ENCODE data around the gene LIFR. TPM values are rescaled to one million over a fixed set of nuclear protein-coding genes. Genes with fewer than 3 reads are reported as not detected.

The LIFR gene
- total and polyA plus RNA-seq, 2 of the 4 experiments (the other 2 are of a cell fraction) = 1.9 to 10.4 TPM

DNA sequence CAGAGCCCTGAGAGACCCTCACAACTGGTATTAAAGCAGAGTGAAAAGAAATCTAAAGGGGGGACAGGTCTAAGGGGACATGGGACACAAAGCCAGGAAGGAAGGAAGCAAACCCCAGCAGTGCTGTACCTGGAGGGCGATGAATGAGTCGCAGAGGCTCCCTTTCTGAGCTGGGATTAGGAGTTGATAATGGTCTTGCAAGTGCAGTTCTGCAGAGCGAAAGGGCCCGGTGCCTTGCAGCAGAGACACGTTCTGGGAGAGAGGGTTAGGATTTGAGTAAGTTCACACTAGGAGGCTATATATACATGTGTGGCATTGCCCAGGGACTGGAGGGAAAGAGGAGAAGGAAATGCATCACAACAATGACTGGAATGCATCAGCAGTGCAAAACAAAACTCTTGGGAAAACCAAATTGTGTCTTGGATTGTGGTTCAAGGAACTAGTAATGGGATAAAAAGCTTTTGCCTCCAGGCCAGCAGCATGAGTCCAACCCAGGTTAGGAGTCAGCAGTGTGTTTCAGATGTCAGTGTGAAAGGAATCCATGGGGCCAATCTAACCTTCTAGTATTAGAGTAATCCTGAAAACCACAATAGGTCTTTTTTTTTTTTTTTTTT lies 38.8 kb upstream of the LIFR start:
- no peak overlapping the region for H3K4me3 ChIP-seq (ENCODE audit: insufficient read depth, low read depth, low read length)
- H3K9me3 ChIP-seq (ENCODE audit: control insufficient read depth, insufficient read depth, low read length) = no peaks in the 10 kb centered on the region
- H3K4me1 ChIP-seq (ENCODE audit: control insufficient read depth, insufficient read depth, low read length) = peaks cover 14% of the 10 kb centered on the region
- WGBS, 2 experiments (ENCODE audit: extremely low coverage in 2 of 2, insufficient read length in 1 of 2) = 60% methylated on average over 2 of the region's 5 CpGs; no CpG with 5 or more reads in 1 of the 2 experiments
- H3K56ac ChIP-seq (ENCODE audit: extremely low read depth, insufficient read depth, low read length) = no peak overlapping the region
- H2BK5ac ChIP-seq (ENCODE audit: low read depth, low read length, poor library complexity, severe bottlenecking) = no peak overlapping the region
- no peak overlapping the region; the same call in 1 of the 2 replicates for H2BK120ac ChIP-seq (ENCODE audit: low read depth, low read length)
- ChIA-PET POLR2A (ENCODE audit: unreplicated experiment) (no interaction called here), CTCF (interaction anchor here (0.6 to 0.9 kb wide), 3 partner anchors 10 to 325 kb away, joined by 3 to 4 read pairs (median 3); no protein-coding TSS in a partner anchor)
- intact Hi-C loops (cut with micrococcal nuclease) = no loop called here
- H3K36me3 ChIP-seq (ENCODE audit: control insufficient read depth, insufficient read depth, low read length) = no peaks in the 10 kb centered on the region
- dilution Hi-C loops (cut with HindIII; ENCODE audit: low sequenced_read_pairs, unreplicated experiment) = no loop called here
- H3K79me1 ChIP-seq (ENCODE audit: low read depth in 1 of 2, low read length in 2 of 2) = no peaks in the 10 kb centered on the region
- peaks cover 14% of the 10 kb centered on the region for H3K9me1 ChIP-seq (ENCODE audit: insufficient read depth, low read length)
- H2AK9ac ChIP-seq (replicated peaks; ENCODE audit: low read depth, low read length, poor library complexity) = no peak overlapping the region
- H4K91ac ChIP-seq (ENCODE audit: insufficient read depth, low read depth, low read length) = 0 out of 2 replicates have a peak overlapping the region, but pooled peaks have one; percentile 20
- H3K4me2 ChIP-seq (ENCODE audit: low read depth, low read length) = no peak overlapping the region
- H4K8ac ChIP-seq (ENCODE audit: low read depth in 2 of 2, low read length in 2 of 2) = no peak overlapping the region
- in situ Hi-C loops (cut with MboI; ENCODE audit: low sequenced_read_pairs) = no loop called here
- no peak overlapping the region for H2AK5ac ChIP-seq (ENCODE audit: low read depth, low read length)
- H3K27me3 ChIP-seq (ENCODE audit: control insufficient read depth, insufficient read depth, low read length) = peaks cover 2% of the 10 kb centered on the region; the same call in 1 of the 2 replicates
- H2BK20ac ChIP-seq (ENCODE audit: low read depth, low read length) = peak overlapping the region; percentile 60
- H3K27ac ChIP-seq (ENCODE audit: insufficient read depth, low read length) = no peak overlapping the region
- TF ChIP-seq, protein P1, sequence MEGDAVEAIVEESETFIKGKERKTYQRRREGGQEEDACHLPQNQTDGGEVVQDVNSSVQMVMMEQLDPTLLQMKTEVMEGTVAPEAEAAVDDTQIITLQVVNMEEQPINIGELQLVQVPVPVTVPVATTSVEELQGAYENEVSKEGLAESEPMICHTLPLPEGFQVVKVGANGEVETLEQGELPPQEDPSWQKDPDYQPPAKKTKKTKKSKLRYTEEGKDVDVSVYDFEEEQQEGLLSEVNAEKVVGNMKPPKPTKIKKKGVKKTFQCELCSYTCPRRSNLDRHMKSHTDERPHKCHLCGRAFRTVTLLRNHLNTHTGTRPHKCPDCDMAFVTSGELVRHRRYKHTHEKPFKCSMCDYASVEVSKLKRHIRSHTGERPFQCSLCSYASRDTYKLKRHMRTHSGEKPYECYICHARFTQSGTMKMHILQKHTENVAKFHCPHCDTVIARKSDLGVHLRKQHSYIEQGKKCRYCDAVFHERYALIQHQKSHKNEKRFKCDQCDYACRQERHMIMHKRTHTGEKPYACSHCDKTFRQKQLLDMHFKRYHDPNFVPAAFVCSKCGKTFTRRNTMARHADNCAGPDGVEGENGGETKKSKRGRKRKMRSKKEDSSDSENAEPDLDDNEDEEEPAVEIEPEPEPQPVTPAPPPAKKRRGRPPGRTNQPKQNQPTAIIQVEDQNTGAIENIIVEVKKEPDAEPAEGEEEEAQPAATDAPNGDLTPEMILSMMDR (conservative IDR thresholded peaks at IDR 0.05; ENCODE audit: low read depth, low read length) = no peak
- TF ChIP-seq CHD1 (IDR thresholded peaks at IDR 0.05; ENCODE audit: low read depth, low read length) (no peak), RAD21 (IDR thresholded peaks at IDR 0.05; ENCODE audit: low read length) (no peak), BHLHE40 (IDR thresholded peaks at IDR 0.05; ENCODE audit: low read depth, low read length) (no peak), MAFK (IDR thresholded peaks at IDR 0.05; ENCODE audit: low read depth, low read length) (no peak), RFX5 (IDR thresholded peaks at IDR 0.05; ENCODE audit: low read depth, low read length) (no peak), RCOR1 (IDR thresholded peaks at IDR 0.05; ENCODE audit: insufficient replicate concordance, low read length) (no peak), MAZ (IDR thresholded peaks at IDR 0.05; ENCODE audit: borderline replicate concordance, low read depth, low read length) (no peak), POLR2A (IDR thresholded peaks at IDR 0.05; ENCODE audit: low read depth, low read length) (no peak), SMC3 (IDR thresholded peaks at IDR 0.05; ENCODE audit: low read depth, low read length) (no peak), MXI1 (IDR thresholded peaks at IDR 0.05; ENCODE audit: borderline replicate concordance, low read depth, low read length) (no peak), CEBPB (IDR thresholded peaks at IDR 0.05; ENCODE audit: low read depth, low read length) (no peak), NFE2L2 (IDR thresholded peaks at IDR 0.05; ENCODE audit: low read depth, low read length) (no peak), FOS (IDR thresholded peaks at IDR 0.05; ENCODE audit: low read depth, low read length) (no peak)
- TF ChIP-seq, protein P2, sequence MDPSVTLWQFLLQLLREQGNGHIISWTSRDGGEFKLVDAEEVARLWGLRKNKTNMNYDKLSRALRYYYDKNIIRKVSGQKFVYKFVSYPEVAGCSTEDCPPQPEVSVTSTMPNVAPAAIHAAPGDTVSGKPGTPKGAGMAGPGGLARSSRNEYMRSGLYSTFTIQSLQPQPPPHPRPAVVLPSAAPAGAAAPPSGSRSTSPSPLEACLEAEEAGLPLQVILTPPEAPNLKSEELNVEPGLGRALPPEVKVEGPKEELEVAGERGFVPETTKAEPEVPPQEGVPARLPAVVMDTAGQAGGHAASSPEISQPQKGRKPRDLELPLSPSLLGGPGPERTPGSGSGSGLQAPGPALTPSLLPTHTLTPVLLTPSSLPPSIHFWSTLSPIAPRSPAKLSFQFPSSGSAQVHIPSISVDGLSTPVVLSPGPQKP (IDR thresholded peaks at IDR 0.05; ENCODE audit: borderline replicate concordance, low read depth, low read length) = no peak
- TF ChIP-seq, protein P3, sequence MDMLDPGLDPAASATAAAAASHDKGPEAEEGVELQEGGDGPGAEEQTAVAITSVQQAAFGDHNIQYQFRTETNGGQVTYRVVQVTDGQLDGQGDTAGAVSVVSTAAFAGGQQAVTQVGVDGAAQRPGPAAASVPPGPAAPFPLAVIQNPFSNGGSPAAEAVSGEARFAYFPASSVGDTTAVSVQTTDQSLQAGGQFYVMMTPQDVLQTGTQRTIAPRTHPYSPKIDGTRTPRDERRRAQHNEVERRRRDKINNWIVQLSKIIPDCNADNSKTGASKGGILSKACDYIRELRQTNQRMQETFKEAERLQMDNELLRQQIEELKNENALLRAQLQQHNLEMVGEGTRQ (IDR thresholded peaks at IDR 0.05; ENCODE audit: low read depth, low read length) = no peak
- H2BK15ac ChIP-seq (ENCODE audit: low read depth, low read length) = no peak overlapping the region
- peak; percentile 62 for ATAC-seq (ENCODE audit: low read depth)
- H2AFZ ChIP-seq (replicated peaks; ENCODE audit: low read length, poor library complexity) = no peak overlapping the region
- DNase-seq = peak; percentile 61
- H3K23ac ChIP-seq (ENCODE audit: low read depth, low read length) = no peak overlapping the region
- peaks cover 5% of the 10 kb centered on the region; the same call in 1 of the 2 replicates for H4K20me1 ChIP-seq (ENCODE audit: insufficient read depth, low read length)
- no peak overlapping the region for H4K5ac ChIP-seq (ENCODE audit: low read depth, low read length)
- no peak overlapping the region for H3K18ac ChIP-seq (ENCODE audit: low read depth, low read length)
- no peak overlapping the region; the same call in 1 of the 2 replicates for H3K4ac ChIP-seq (ENCODE audit: low read depth, low read length)
- no peak overlapping the region for H3K9ac ChIP-seq (ENCODE audit: low read depth, low read length)
- no peak overlapping the region for H3K14ac ChIP-seq (replicated peaks; ENCODE audit: low read depth, low read length)
- no TSS peak for BruUV-seq (replicated peaks)
